A549 (cell line): Measurements from ENCODE around the gene NECAB3. TPM values are rescaled to one million over a fixed set of nuclear protein-coding genes. Genes with fewer than 3 reads are reported as not detected.

Experiments
- ATAC-seq, 2 experiments: fragments of 200-7000 bp in 1 of 2; fragments of >200 bp in 1 of 2; cut with Nextera tagmentation in 1 of 2; cut with Tn5 transposase in 1 of 2; 3 replicates each; pipeline versions ENCODE4 v1.8.0 to v1.9.1; 2018 to 2020; ENCODE audit warnings: mild to moderate bottlenecking in 1 of 2, moderate library complexity in 1 of 2
- CTCF ChIA-PET: fragments of 300-600 bp; sonication (Branson Sonifier 250); formaldehyde crosslinking; extraction: SDS; loops from one replicate; lab custom pipeline; 2021; ENCODE audit warnings: antibody characterized with exemption, inconsistent platforms; lab: Yijun Ruan, JAX
- POLR2A ChIA-PET: fragments of 350-600 bp; formaldehyde crosslinking; extraction: SDS; loops from one replicate; lab custom pipeline; 2021; ENCODE audit warnings: antibody characterized with exemption, inconsistent platforms; lab: Yijun Ruan, JAX
- DNase-seq, 2 experiments: peaks; one replicate each; pipeline versions ENCODE4 v3.0.0 to v3.0.0-alpha.2; 2011 to 2016; ENCODE audit warnings: low read depth in 1 of 2, low spot score in 1 of 2
- FAIRE-seq: peaks from 2 replicates; lab custom pipeline; 2011; peaks lifted over from hg19 to GRCh38; lab: Jason Lieb, UNC
- H3K27ac ChIP-seq, 2 experiments: fragments of >200 bp; sonication (Bioruptor Twin); formaldehyde crosslinking; 3 replicates each; pipeline ENCODE4 v1.5.1; 2016 to 2017
- H3K4me1 ChIP-seq: fragments of >200 bp; sonication (Bioruptor Twin); formaldehyde crosslinking; 3 replicates; pipeline ENCODE4 v1.6.1; 2016
- H3K4me2 ChIP-seq: fragments of >200 bp; sonication (Bioruptor Twin); formaldehyde crosslinking; 3 replicates; pipeline ENCODE4 v1.6.1; 2016
- H3K4me3 ChIP-seq: fragments of >200 bp; sonication (Bioruptor Twin); formaldehyde crosslinking; 3 replicates; pipeline ENCODE4 v1.5.1; 2016
- H3K9me3 ChIP-seq: fragments of >200 bp; sonication (Bioruptor Twin); formaldehyde crosslinking; 3 replicates; pipeline ENCODE4 v1.6.1; 2016
- CBX2 ChIP-seq: fragments of 200-600 bp; sonication (generic); IDR thresholded peaks from 2 replicates; pipeline ENCODE4 v1.6.1; 2016; ENCODE audit warnings: low read depth, mild to moderate bottlenecking, borderline replicate concordance
- CBX8 ChIP-seq: fragments of 200-600 bp; sonication (generic); IDR thresholded peaks from 2 replicates; pipeline ENCODE4 v1.6.1; 2016
- EHF ChIP-seq: fragments of 250-450 bp; sonication (Bioruptor Pico); IDR thresholded peaks from 2 replicates; pipeline ENCODE4 v1.5.0; 2020; ENCODE audit warnings: mild to moderate bottlenecking
- FOSL2 ChIP-seq, 2 experiments: fragments of 450-650 bp in 1 of 2; fragments of >200 bp in 1 of 2; sonication (Bioruptor Twin) in 1 of 2; formaldehyde crosslinking; IDR thresholded peaks; 2 replicates each; pipeline versions ENCODE4 v1.5.0 to v1.6.1; 2016 to 2020; ENCODE audit warnings: mild to moderate bottlenecking in 1 of 2, moderate library complexity in 1 of 2
- FOXS1 ChIP-seq: fragments of 250-450 bp; sonication (Bioruptor Pico); IDR thresholded peaks from 2 replicates; pipeline ENCODE4 v1.5.0; 2020; ENCODE audit warnings: mild to moderate bottlenecking, moderate library complexity
- HES2 ChIP-seq: fragments of >200 bp; sonication (Bioruptor Twin); formaldehyde crosslinking; IDR thresholded peaks from 2 replicates; pipeline ENCODE4 v1.6.1; 2016
- HOXA7 ChIP-seq: fragments of 250-450 bp; sonication (Bioruptor Pico); IDR thresholded peaks from 2 replicates; pipeline ENCODE4 v1.5.0; 2020; ENCODE audit warnings: mild to moderate bottlenecking, moderate library complexity
- JUNB ChIP-seq: fragments of >200 bp; sonication (Bioruptor Twin); formaldehyde crosslinking; IDR thresholded peaks from 2 replicates; pipeline ENCODE4 v1.6.1; 2016
- MYC ChIP-seq: IDR thresholded peaks from 2 replicates; pipeline ENCODE4 v1.6.1; 2012; ENCODE audit warnings: mild to moderate bottlenecking, inconsistent platforms, low read length, improper control_type of control experiment, borderline replicate concordance
- PHF8 ChIP-seq: fragments of 200-600 bp; sonication (generic); IDR thresholded peaks from 2 replicates; pipeline ENCODE4 v1.6.1; 2016; ENCODE audit warnings: low read depth, mild to moderate bottlenecking, antibody characterized with exemption, moderate library complexity, borderline replicate concordance
- RCOR1 ChIP-seq: fragments of 150-350 bp; IDR thresholded peaks from 2 replicates; pipeline ENCODE4 v1.6.1; 2014; ENCODE audit warnings: antibody characterized with exemption, low read length, low read depth
- TP53 ChIP-seq: fragments of 250-450 bp; sonication (Bioruptor Pico); IDR thresholded peaks from 2 replicates; pipeline ENCODE4 v1.5.0; 2021; ENCODE audit warnings: mild to moderate bottlenecking, moderate library complexity
- USF2 ChIP-seq: fragments of 450-650 bp; IDR thresholded peaks from 2 replicates; pipeline ENCODE4 v1.6.1; 2014; ENCODE audit warnings: antibody characterized with exemption
- ZNF302 ChIP-seq: fragments of 250-450 bp; sonication (Bioruptor Pico); IDR thresholded peaks from 2 replicates; pipeline ENCODE4 v1.9.0; 2021; ENCODE audit warnings: inconsistent platforms, mild to moderate bottlenecking, moderate library complexity
- ZSCAN20 ChIP-seq: fragments of 250-450 bp; sonication (Bioruptor Pico); IDR thresholded peaks from 2 replicates; pipeline ENCODE4 v1.8.0; 2022; ENCODE audit warnings: mild to moderate bottlenecking, moderate library complexity
- WGBS: methylation state at CpG from one replicate; pipeline ENCODE4 v1.1.6; 2017; ENCODE audit errors: missing lambda C conversion rate; 5-methylcytosine and 5-hydroxymethylcytosine counted together
- polyA plus RNA-seq, 4 experiments: library from polyadenylated mRNA; depleted of rRNA in 3 of 4; stranded (reverse); fragments of >200 nt; fragmentation: RNase III in 1 of 4; extraction: RNeasy Plus Mini Kit Qiagen cat#74134 plus additional on column Dnase treatment in 1 of 4; gene quantifications; 2 replicates in 3 of 4; 3 replicates in 1 of 4; pipeline ENCODE4 v1.2.3, GENCODE V29; 2011 to 2017
- TF ChIP-seq, protein P1 (sequence below): fragments of 250-450 bp; sonication (Bioruptor Pico); IDR thresholded peaks from 2 replicates; pipeline ENCODE4 v1.5.0; 2021; ENCODE audit warnings: mild to moderate bottlenecking, moderate library complexity, borderline replicate concordance

NECAB3 gene
- polyA plus RNA-seq, 2 of the 4 experiments (the other 2 are of a cell fraction), result 9.3 to 19.3 TPM

DNA sequence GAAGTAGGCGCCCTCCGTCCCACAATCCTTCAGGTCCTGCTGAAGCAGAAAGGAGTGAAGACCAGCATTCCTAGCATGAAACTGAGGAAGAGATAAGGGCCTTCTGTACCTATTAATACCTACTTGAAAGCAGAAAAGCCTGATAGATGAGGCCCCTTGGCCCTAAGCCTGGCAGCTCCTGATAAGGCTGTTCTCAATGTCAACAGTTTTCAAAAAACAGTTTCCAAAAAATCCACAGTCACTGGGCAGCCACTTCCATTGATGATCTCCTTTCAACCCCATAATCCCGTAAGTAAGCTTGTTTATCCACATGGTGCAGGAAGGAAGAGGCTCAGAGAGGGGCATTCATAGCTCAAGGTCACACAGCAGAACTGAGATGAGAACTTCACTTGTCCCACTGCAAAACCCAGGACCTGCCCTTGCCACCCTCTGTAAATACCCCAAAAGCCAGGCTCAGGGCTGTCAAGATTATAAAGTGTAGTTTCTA is 14.8 kb upstream of the NECAB3 start (continued):
- TF ChIP-seq, protein P1, sequence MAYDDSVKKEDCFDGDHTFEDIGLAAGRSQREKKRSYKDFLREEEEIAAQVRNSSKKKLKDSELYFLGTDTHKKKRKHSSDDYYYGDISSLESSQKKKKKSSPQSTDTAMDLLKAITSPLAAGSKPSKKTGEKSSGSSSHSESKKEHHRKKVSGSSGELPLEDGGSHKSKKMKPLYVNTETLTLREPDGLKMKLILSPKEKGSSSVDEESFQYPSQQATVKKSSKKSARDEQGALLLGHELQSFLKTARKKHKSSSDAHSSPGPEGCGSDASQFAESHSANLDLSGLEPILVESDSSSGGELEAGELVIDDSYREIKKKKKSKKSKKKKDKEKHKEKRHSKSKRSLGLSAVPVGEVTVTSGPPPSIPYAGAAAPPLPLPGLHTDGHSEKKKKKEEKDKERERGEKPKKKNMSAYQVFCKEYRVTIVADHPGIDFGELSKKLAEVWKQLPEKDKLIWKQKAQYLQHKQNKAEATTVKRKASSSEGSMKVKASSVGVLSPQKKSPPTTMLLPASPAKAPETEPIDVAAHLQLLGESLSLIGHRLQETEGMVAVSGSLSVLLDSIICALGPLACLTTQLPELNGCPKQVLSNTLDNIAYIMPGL (CRISPR knock-in tag), result no peak
- TF ChIP-seq ZNF302 (CRISPR knock-in tag) (no peak), JUNB (no peak)

- Histone ChIP-seq H3K4me1 (peaks cover 19% of the 10 kb centered on the region), H3K9me3 (no peaks in the 10 kb centered on the region), H3K27ac (no peak overlapping the region), H3K4me3 (no peak overlapping the region), H3K4me2 (no peak overlapping the region)
- POLR2A ChIA-PET, result no interaction called here
- DNase-seq (no peak), FAIRE-seq (no peak), ATAC-seq (no peak)
- CTCF ChIA-PET, result interaction anchor here (1.2 kb wide), 3 partner anchors 10 to 44 kb away, joined by 3 read pairs; partner anchors contain the start of gene ZNF341
- no peak for TF ChIP-seq PHF8
- TF ChIP-seq RCOR1, result no peak
- TF ChIP-seq CBX8, result no peak
- no peak for TF ChIP-seq HOXA7
- no peak for TF ChIP-seq ZSCAN20
- TF ChIP-seq EHF (CRISPR knock-in tag), result no peak
- TF ChIP-seq FOSL2 (IDR thresholded peaks at IDR 0.05), result no peak
- TF ChIP-seq FOSL2 (CRISPR knock-in tag; IDR thresholded peaks at IDR 0.05), result no peak
- no peak for TF ChIP-seq HES2
- TF ChIP-seq CBX2, result no peak
- TF ChIP-seq JUNB, result no peak
- no peak for TF ChIP-seq USF2
- TF ChIP-seq TP53 (CRISPR knock-in tag), result no peak
- TF ChIP-seq MYC, result no peak
- WGBS, result 85% methylated on average over 3 of the region's 3 CpGs
Observed at GRCh38 chr20:33687993-33688937, 14.0 kb upstream of the NECAB3 start.

- no peak overlapping the region for H3K27ac ChIP-seq
- H3K4me3 ChIP-seq, result no peak overlapping the region
- no peaks in the 10 kb centered on the region for H3K9me3 ChIP-seq
- FAIRE-seq, result no peak
- WGBS, result 84% methylated on average over 8 of the region's 8 CpGs
- H3K4me2 ChIP-seq, result no peak overlapping the region
- peaks cover 23% of the 10 kb centered on the region for H3K4me1 ChIP-seq
- ChIA-PET CTCF (interaction anchor here (0.8 to 1.3 kb wide), 7 partner anchors 9 to 382 kb away, joined by 3 to 4 read pairs (median 3); partner anchors contain the start of genes ACTL10 and ZNF341), POLR2A (interaction anchor here (1.3 kb wide), 1 partner anchor 24 kb away, joined by 3 read pairs; no protein-coding TSS in a partner anchor)
- ATAC-seq, result no peak
- no peak for TF ChIP-seq FOXS1
- no peak for DNase-seq
Observed at GRCh38 chr20:33687370-33687915, 13.2 kb upstream of the NECAB3 start.
